Mammary epithelial cell (primary cell): ENCODE measurements around the gene COMT.

ENCODE experiments used
- CTCF ChIP-seq, 2 donors: IDR thresholded peaks in 1 of 2; conservative IDR thresholded peaks in 1 of 2; 2 replicates each; pipeline ENCODE4 v1.5.1; 2011 to 2012; ENCODE audit warnings: inconsistent platforms in 2 of 2, low read length in 2 of 2, mild to moderate bottlenecking in 2 of 2, control low read depth in 1 of 2, low read depth in 1 of 2; ENCODE audit not compliant: insufficient read depth in 1 of 2; ENCODE audit errors: extremely low read depth in 1 of 2
- EZH2 ChIP-seq: IDR thresholded peaks from 2 replicates; pipeline ENCODE4 v1.6.1; 2012; ENCODE audit warnings: low read length, inconsistent platforms, borderline replicate concordance

DNA sequence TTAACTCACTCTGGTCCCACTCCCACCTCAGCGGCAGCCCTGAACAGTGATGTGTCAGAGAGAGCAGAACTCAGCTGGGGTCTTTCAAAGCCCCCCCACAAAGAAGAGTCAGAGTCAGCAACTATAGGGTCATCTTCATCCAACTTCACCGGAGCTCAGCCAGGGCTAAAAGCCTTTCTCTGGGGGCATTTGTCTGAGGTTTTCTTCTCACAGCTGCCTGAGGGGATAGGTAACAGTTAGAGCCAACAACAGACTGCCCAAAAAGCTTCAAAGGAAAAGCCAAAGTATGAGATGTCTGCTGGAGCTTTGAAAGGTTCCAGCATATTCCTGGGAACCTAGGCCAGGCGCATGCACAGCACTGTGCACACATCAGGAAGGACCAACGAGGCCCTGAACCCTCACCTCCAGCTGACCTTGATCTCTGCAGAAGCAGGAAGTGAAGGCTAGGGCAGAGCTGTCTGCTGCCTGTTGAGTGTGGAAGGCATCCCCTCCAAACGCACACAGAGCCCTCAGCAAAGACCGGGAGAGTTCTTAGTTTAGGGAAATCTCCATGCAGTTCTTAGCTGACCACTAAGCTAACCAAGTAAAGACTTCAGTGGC is 28.1 kb upstream of the COMT start:
- TF ChIP-seq CTCF (conservative IDR thresholded peaks at IDR 0.05 in 1 of 2, IDR thresholded peaks at IDR 0.05 in 1 of 2; ENCODE audit: extremely low read depth in 1 of 2, insufficient read depth in 1 of 2, low read depth in 1 of 2, low read length in 2 of 2) (no peak), EZH2 (no peak)
